AG04450 (cell line): ENCODE data around the gene LRRN4. TPM values are rescaled to one million over a fixed set of nuclear protein-coding genes. Genes with fewer than 3 reads are reported as not detected.
"Not testable (repeated sequence)": the region's sequence is repeated elsewhere in the genome, so short reads cannot be mapped to it uniquely, and the experiment has no call there.

Source experiments
- CTCF ChIA-PET: fragments of 300-600, 350-600 bp; formaldehyde crosslinking; extraction: SDS; loops from one replicate; lab custom pipeline; 2022; ENCODE audit warnings: antibody characterized with exemption, inconsistent platforms; lab: Charles Lee
- POLR2A ChIA-PET: fragments of 350-600 bp; formaldehyde crosslinking; extraction: SDS; loops from one replicate; lab custom pipeline; 2021; ENCODE audit warnings: antibody characterized with exemption, inconsistent platforms; lab: Yijun Ruan, JAX
- DNase-seq: peaks from one replicate; pipeline ENCODE4 v3.0.0-alpha.2; 2011; ENCODE audit warnings: low read depth, low spot score
- H3K27ac ChIP-seq: one replicate; pipeline ENCODE4 v1.5.1; 2012; ENCODE audit warnings: low read depth, low read length, control low read depth
- H3K27me3 ChIP-seq: one replicate; pipeline ENCODE4 v1.6.0; 2012; ENCODE audit warnings: low read length; ENCODE audit not compliant: control insufficient read depth, insufficient read depth
- H3K4me3 ChIP-seq: 2 replicates; pipeline ENCODE4 v1.5.1; 2011; ENCODE audit warnings: mild to moderate bottlenecking, low read depth, low read length, control low read depth
- H3K9me3 ChIP-seq: 2 replicates; pipeline ENCODE4 v1.5.1; 2012; ENCODE audit warnings: low read length; ENCODE audit not compliant: control insufficient read depth, insufficient read depth
- polyA plus RNA-seq: library from polyadenylated mRNA; depleted of rRNA; stranded (reverse); fragments of >200 nt; gene quantifications from 2 replicates; pipeline ENCODE4 v1.2.3, GENCODE V29; 2011
- TF ChIP-seq, protein P1 (sequence below): IDR thresholded peaks from 2 replicates; pipeline ENCODE4 v1.5.1; 2011; ENCODE audit warnings: low read depth, low read length, control low read depth, inconsistent platforms

The LRRN4 gene
- polyA plus RNA-seq, 1 experiment, result 0.02 TPM

DNA sequence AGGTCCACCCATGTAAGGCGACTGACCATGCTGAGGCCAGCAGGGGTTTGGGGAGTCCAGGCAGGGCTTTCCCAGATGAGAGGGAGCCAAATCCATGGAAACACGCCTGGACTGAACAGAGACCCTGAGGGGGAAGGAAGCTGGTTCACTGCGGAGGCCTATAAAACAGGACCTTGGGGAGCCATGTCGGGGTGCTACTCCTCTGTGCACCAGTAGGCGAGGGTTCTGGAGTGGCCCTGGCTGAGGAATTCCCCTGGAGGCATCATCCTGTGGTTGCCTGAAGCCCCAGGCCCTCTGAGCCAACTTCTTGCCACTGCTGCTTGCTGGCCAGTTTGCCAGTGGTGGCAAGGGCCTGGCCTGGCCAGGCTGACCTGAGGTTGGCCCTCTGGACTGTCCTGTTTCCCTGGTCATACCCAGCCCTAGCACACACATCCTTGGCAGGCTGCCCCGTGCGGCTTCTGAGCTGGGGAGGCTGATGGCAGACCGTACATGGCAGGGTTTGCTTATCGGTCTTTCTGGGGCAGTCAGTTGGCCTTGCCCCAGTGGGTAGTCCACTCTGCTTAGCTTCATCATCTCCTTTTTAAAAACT, 2.2 kb upstream of the LRRN4 start:
- CTCF ChIA-PET, result interaction anchor here (0.7 to 1.4 kb wide), 2 partner anchors 21 to 526 kb away, joined by 3 read pairs; no protein-coding TSS in a partner anchor
- POLR2A ChIA-PET, result interaction anchor here (0.6 kb wide), 1 partner anchor 53 kb away, joined by 7 read pairs; no protein-coding TSS in a partner anchor

DNA sequence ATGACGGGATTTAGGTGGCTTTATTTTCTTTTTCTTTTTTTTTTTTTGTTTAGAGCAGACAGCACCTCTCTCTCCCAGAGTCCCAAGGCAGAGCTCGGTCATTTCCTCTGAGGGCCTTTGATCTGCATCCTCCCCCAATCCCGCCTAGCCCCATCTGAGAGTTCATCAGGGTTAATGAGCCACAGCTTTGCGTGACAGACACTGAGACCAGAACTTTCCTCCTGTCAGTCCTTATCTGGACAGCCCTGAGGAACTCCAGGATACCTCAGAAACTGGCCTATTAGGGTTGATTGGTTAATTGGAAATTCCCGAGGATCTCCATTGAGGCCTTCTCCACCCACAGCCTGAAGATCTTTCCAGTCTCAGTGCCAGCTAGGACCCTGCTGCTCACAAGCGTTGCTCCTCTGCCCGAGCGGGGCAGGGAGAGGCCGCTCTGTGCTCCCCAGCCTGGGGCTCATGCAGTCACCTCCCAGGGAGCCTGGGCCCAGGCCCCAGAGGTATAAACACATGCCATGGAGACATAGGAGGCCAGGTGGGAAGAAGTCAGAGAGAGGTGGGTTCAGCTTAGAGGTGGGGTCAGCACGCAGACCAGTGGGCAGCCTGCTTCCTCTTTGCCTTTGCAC, 1.4 kb upstream of the LRRN4 start:
- ChIA-PET POLR2A (no interaction called here), CTCF (interaction anchor here (1.4 kb wide), 1 partner anchor 22 kb away, joined by 3 read pairs; no protein-coding TSS in a partner anchor)
- Histone ChIP-seq H3K27me3 (peaks cover 29% of the 10 kb centered on the region), H3K27ac (no peak overlapping the region), H3K4me3 (no peak overlapping the region), H3K9me3 (no peaks in the 10 kb centered on the region; the same call in 1 of the 2 replicates)
- TF ChIP-seq, protein P1, sequence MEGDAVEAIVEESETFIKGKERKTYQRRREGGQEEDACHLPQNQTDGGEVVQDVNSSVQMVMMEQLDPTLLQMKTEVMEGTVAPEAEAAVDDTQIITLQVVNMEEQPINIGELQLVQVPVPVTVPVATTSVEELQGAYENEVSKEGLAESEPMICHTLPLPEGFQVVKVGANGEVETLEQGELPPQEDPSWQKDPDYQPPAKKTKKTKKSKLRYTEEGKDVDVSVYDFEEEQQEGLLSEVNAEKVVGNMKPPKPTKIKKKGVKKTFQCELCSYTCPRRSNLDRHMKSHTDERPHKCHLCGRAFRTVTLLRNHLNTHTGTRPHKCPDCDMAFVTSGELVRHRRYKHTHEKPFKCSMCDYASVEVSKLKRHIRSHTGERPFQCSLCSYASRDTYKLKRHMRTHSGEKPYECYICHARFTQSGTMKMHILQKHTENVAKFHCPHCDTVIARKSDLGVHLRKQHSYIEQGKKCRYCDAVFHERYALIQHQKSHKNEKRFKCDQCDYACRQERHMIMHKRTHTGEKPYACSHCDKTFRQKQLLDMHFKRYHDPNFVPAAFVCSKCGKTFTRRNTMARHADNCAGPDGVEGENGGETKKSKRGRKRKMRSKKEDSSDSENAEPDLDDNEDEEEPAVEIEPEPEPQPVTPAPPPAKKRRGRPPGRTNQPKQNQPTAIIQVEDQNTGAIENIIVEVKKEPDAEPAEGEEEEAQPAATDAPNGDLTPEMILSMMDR, result no peak
- no peak for DNase-seq

More for the DNA sequence above, 2.2 kb upstream of the LRRN4 start:
- Histone ChIP-seq H3K4me3 (no peak overlapping the region), H3K27ac (no peak overlapping the region), H3K9me3 (no peaks in the 10 kb centered on the region; the same call in 1 of the 2 replicates), H3K27me3 (peaks cover 26% of the 10 kb centered on the region)
- DNase-seq, result no peak
- TF ChIP-seq, protein P1, result no peak

DNA sequence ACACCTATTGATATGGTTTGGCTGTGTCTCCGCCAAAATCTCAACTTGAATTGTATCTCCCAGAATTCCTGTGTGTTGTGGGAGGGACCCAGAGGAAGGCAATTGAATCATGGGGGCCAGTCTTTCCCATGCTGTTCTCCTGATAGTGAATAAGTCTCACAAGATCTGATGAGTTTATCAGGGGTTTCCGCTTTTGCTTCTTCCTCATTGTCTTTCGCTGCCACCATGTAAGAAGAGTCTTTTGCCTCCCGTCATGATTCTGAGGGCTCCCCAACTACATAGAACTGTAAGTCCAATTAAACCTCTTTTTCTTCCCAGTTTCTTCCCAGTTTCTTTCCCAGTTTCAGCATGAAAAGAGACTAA, 810 bp upstream of the LRRN4 start:
- peaks cover 31% of the 10 kb centered on the region for H3K27me3 ChIP-seq
- H3K4me3 ChIP-seq, H3K27ac ChIP-seq, POLR2A ChIA-PET, H3K9me3 ChIP-seq, DNase-seq, CTCF ChIA-PET: not testable (repeated sequence)

DNA sequence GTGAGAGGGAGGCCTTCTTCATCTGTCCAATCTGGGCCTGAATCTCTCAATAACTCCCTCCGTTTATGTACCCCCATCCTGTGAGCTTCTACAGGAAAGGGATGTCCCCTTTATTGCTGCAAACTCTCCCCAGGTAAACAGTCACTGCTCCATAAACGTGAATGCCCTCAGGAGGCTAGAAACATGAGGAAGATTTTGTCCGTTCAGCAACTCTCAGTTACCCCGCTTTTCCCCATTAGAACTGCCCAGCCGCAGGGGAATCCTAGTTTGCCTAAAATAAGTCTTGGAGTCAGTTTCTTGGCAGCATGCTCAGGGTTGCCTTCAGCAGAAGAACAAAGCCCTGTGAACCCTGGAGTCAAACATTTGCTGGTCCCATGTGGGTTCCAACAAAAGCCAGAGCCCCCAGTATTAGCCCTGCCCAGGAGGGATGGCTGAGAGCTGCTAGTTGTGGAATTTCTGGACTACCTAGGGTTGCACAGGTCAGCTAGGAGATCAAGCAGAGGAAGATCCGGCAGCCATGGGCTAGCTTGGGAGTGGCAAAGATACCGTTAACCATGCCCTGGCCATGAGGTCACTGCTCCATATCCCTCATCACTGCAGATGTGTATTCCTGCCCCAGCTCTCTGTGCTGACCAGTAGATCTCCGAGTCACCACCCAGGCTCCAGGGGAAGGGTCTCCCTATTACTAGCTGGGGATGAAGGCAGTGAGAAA, 640 bp downstream of the LRRN4 start:
- DNase-seq, result no peak

DNA sequence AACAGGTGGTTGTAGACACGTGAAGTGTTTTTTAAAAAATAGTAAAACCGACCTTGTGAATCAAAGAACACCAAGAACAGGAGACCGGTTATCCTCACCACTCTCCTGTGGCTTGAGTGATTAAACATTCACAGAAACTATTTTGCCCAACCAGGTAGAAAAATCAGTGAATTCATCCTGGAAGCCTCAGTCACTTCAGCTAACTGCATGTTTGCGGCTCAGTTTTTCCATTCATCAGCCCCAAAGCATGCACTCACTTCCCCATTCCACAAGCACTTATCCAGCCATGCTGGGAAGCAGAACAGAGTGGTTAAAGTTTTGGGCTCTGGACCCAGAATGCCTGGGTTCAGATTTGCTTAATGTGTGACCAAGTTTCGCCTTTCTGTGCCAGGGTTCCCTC, 2.4 kb downstream of the LRRN4 start:
- ChIA-PET POLR2A (no interaction called here), CTCF (no interaction called here)
- H3K4me3 ChIP-seq, result peak overlapping the region; percentile 43; the same call in 1 of the 2 replicates
- H3K27ac ChIP-seq, result no peak overlapping the region
- TF ChIP-seq, protein P1, result no peak
- peaks cover 21% of the 10 kb centered on the region for H3K27me3 ChIP-seq
- H3K9me3 ChIP-seq, result no peaks in the 10 kb centered on the region; the same call in 1 of the 2 replicates
- peak; percentile 11 for DNase-seq

More for the DNA sequence above, 640 bp downstream of the LRRN4 start:
- POLR2A ChIA-PET, result no interaction called here
- H3K27ac ChIP-seq, result no peak overlapping the region
- peaks cover 26% of the 10 kb centered on the region for H3K27me3 ChIP-seq
- CTCF ChIA-PET, result interaction anchor here (1.0 kb wide), 1 partner anchor 21 kb away, joined by 3 read pairs; no protein-coding TSS in a partner anchor
- TF ChIP-seq, protein P1, result no peak
- H3K4me3 ChIP-seq, result no peak overlapping the region
- no peaks in the 10 kb centered on the region; the same call in 1 of the 2 replicates for H3K9me3 ChIP-seq
